Uterus (tissue), 2 donors: Measurements from ENCODE around the gene CARD10.

Experiments used
- CTCF ChIP-seq, 4 experiments: fragments of 200-600 bp in 2 of 4; fragments of 450-650 bp in 2 of 4; sonication (generic) in 2 of 4; IDR thresholded peaks; one replicate each; pipeline ENCODE4 v1.5.1; 2016 to 2019; ENCODE audit warnings: antibody characterized with exemption in 4 of 4, mild to moderate bottlenecking in 2 of 4, moderate library complexity in 1 of 4
- POLR2A ChIP-seq, 2 donors: fragments of 450-650 bp; IDR thresholded peaks; one replicate each; pipeline ENCODE4 v1.6.1; 2016; ENCODE audit warnings: antibody characterized with exemption in 2 of 2, mild to moderate bottlenecking in 1 of 2, moderate library complexity in 1 of 2

GRCh38 chr22:37517826-37518450 lies 1.3 kb downstream of the CARD10 start:
- no peak for TF ChIP-seq POLR2A (IDR thresholded peaks at IDR 0.05)
- TF ChIP-seq CTCF (IDR thresholded peaks at IDR 0.05), result no peak
